ENCODE measurements around the gene OR9Q2.

DNA sequence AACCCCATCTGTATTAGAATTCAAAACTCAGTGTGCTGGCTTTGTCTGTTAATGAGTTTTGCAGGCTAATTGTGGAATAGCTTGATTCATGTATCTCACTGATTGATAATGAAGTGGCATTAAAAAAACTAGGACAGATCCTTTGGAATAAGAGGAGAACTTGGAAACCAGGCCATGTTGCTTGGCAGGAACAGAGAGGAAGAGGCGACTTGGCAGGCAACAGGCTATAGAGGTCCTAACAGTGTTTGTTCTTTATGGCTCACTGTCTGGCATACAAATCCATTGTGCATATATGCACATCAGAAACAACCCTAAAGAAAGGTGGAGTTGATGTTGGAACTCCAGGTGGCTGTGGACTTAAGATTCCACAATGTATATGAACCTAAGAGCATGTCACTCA is 46.1 kb upstream of the OR9Q2 start:
- no peak for TF ChIP-seq POLR2A (IDR thresholded peaks at IDR 0.05)
- TF ChIP-seq, protein P1, sequence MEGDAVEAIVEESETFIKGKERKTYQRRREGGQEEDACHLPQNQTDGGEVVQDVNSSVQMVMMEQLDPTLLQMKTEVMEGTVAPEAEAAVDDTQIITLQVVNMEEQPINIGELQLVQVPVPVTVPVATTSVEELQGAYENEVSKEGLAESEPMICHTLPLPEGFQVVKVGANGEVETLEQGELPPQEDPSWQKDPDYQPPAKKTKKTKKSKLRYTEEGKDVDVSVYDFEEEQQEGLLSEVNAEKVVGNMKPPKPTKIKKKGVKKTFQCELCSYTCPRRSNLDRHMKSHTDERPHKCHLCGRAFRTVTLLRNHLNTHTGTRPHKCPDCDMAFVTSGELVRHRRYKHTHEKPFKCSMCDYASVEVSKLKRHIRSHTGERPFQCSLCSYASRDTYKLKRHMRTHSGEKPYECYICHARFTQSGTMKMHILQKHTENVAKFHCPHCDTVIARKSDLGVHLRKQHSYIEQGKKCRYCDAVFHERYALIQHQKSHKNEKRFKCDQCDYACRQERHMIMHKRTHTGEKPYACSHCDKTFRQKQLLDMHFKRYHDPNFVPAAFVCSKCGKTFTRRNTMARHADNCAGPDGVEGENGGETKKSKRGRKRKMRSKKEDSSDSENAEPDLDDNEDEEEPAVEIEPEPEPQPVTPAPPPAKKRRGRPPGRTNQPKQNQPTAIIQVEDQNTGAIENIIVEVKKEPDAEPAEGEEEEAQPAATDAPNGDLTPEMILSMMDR (IDR thresholded peaks at IDR 0.05): no peak

Measured in uterus (tissue), 2 donors.